A549 (cell line): ENCODE results near the gene ABCB8. TPM values are rescaled to one million over a fixed set of nuclear protein-coding genes. Genes with fewer than 3 reads are reported as not detected.

Experiments
- ATAC-seq, 2 experiments: fragments of 200-7000 bp in 1 of 2; fragments of >200 bp in 1 of 2; cut with Nextera tagmentation in 1 of 2; cut with Tn5 transposase in 1 of 2; 3 replicates each; pipeline versions ENCODE4 v1.8.0 to v1.9.1; 2018 to 2020; ENCODE audit warnings: mild to moderate bottlenecking in 1 of 2, moderate library complexity in 1 of 2
- CTCF ChIA-PET: fragments of 300-600 bp; sonication (Branson Sonifier 250); formaldehyde crosslinking; extraction: SDS; loops from one replicate; lab custom pipeline; 2021; ENCODE audit warnings: antibody characterized with exemption, inconsistent platforms; lab: Yijun Ruan, JAX
- POLR2A ChIA-PET: fragments of 350-600 bp; formaldehyde crosslinking; extraction: SDS; loops from one replicate; lab custom pipeline; 2021; ENCODE audit warnings: antibody characterized with exemption, inconsistent platforms; lab: Yijun Ruan, JAX
- DNase-seq, 2 experiments: peaks; one replicate each; pipeline versions ENCODE4 v3.0.0 to v3.0.0-alpha.2; 2011 to 2016; ENCODE audit warnings: low read depth in 1 of 2, low spot score in 1 of 2
- FAIRE-seq: peaks from 2 replicates; lab custom pipeline; 2011; peaks lifted over from hg19 to GRCh38; lab: Jason Lieb, UNC
- H3K27ac ChIP-seq, 2 experiments: fragments of >200 bp; sonication (Bioruptor Twin); formaldehyde crosslinking; 3 replicates each; pipeline ENCODE4 v1.5.1; 2016 to 2017
- H3K4me1 ChIP-seq: fragments of >200 bp; sonication (Bioruptor Twin); formaldehyde crosslinking; 3 replicates; pipeline ENCODE4 v1.6.1; 2016
- H3K4me2 ChIP-seq: fragments of >200 bp; sonication (Bioruptor Twin); formaldehyde crosslinking; 3 replicates; pipeline ENCODE4 v1.6.1; 2016
- H3K4me3 ChIP-seq: fragments of >200 bp; sonication (Bioruptor Twin); formaldehyde crosslinking; 3 replicates; pipeline ENCODE4 v1.5.1; 2016
- H3K9me3 ChIP-seq: fragments of >200 bp; sonication (Bioruptor Twin); formaldehyde crosslinking; 3 replicates; pipeline ENCODE4 v1.6.1; 2016
- BCL3 ChIP-seq: fragments of >200 bp; sonication (Bioruptor Twin); formaldehyde crosslinking; IDR thresholded peaks from 3 replicates; pipeline ENCODE4 v1.6.1; 2016
- EHF ChIP-seq: fragments of 250-450 bp; sonication (Bioruptor Pico); IDR thresholded peaks from 2 replicates; pipeline ENCODE4 v1.5.0; 2020; ENCODE audit warnings: mild to moderate bottlenecking
- FOSB ChIP-seq: fragments of 250-450 bp; sonication (Bioruptor Pico); IDR thresholded peaks from 2 replicates; pipeline ENCODE4 v1.5.0; 2020; ENCODE audit warnings: mild to moderate bottlenecking, moderate library complexity
- FOSL2 ChIP-seq, 2 experiments: fragments of 450-650 bp in 1 of 2; fragments of >200 bp in 1 of 2; sonication (Bioruptor Twin) in 1 of 2; formaldehyde crosslinking; IDR thresholded peaks; 2 replicates each; pipeline versions ENCODE4 v1.5.0 to v1.6.1; 2016 to 2020; ENCODE audit warnings: mild to moderate bottlenecking in 1 of 2, moderate library complexity in 1 of 2
- HEYL ChIP-seq: fragments of 250-450 bp; sonication (Bioruptor Pico); IDR thresholded peaks from 2 replicates; pipeline ENCODE4 v1.8.0; 2021; ENCODE audit warnings: mild to moderate bottlenecking, moderate library complexity
- HMGXB4 ChIP-seq: fragments of 250-450 bp; sonication (Bioruptor Pico); IDR thresholded peaks from 2 replicates; pipeline ENCODE4 v1.5.0; 2021; ENCODE audit warnings: mild to moderate bottlenecking, moderate library complexity, borderline replicate concordance
- HOXB5 ChIP-seq: fragments of 250-450 bp; sonication (Bioruptor Pico); IDR thresholded peaks from 2 replicates; pipeline ENCODE4 v1.5.0; 2020; ENCODE audit warnings: mild to moderate bottlenecking, moderate library complexity
- JUN ChIP-seq, 2 experiments: fragments of >200 bp; sonication (Bioruptor Twin); formaldehyde crosslinking; IDR thresholded peaks; 2 replicates in 1 of 2; 3 replicates in 1 of 2; pipeline ENCODE4 v1.6.1; 2016 to 2017
- KDM1A ChIP-seq: fragments of 200-600 bp; sonication (generic); IDR thresholded peaks from 2 replicates; pipeline ENCODE4 v1.6.1; 2016; ENCODE audit warnings: low read depth, mild to moderate bottlenecking
- MAX ChIP-seq: IDR thresholded peaks from 2 replicates; pipeline ENCODE4 v1.6.1; 2012
- MYC ChIP-seq: IDR thresholded peaks from 2 replicates; pipeline ENCODE4 v1.6.1; 2012; ENCODE audit warnings: mild to moderate bottlenecking, inconsistent platforms, low read length, improper control_type of control experiment, borderline replicate concordance
- NPAS2 ChIP-seq: fragments of 250-450 bp; sonication (Bioruptor Pico); IDR thresholded peaks from 2 replicates; pipeline ENCODE4 v1.8.0; 2022; ENCODE audit warnings: mild to moderate bottlenecking, moderate library complexity, borderline replicate concordance
- NR3C1 ChIP-seq: fragments of >200 bp; sonication (Bioruptor Twin); formaldehyde crosslinking; IDR thresholded peaks from 3 replicates; pipeline ENCODE4 v1.6.1; 2017
- PHF8 ChIP-seq: fragments of 200-600 bp; sonication (generic); IDR thresholded peaks from 2 replicates; pipeline ENCODE4 v1.6.1; 2016; ENCODE audit warnings: low read depth, mild to moderate bottlenecking, antibody characterized with exemption, moderate library complexity, borderline replicate concordance
- POLR2A ChIP-seq: IDR thresholded peaks from 2 replicates; pipeline ENCODE4 v1.6.1; 2012; ENCODE audit warnings: mild to moderate bottlenecking, low read length
- POLR2AphosphoS2 ChIP-seq: conservative IDR thresholded peaks from 2 replicates; pipeline ENCODE4 v1.6.1; 2012; ENCODE audit warnings: low read length, improper control_type of control experiment, inconsistent platforms
- RCOR1 ChIP-seq: fragments of 150-350 bp; IDR thresholded peaks from 2 replicates; pipeline ENCODE4 v1.6.1; 2014; ENCODE audit warnings: antibody characterized with exemption, low read length, low read depth
- REST ChIP-seq: fragments of 200-600 bp; sonication (generic); IDR thresholded peaks from 2 replicates; pipeline ENCODE4 v1.6.1; 2016; ENCODE audit warnings: antibody characterized with exemption, mild to moderate bottlenecking, moderate library complexity
- TFCP2L1 ChIP-seq: fragments of 250-450 bp; sonication (Bioruptor Pico); IDR thresholded peaks from 2 replicates; pipeline ENCODE4 v1.5.0; 2021; ENCODE audit warnings: mild to moderate bottlenecking
- USF2 ChIP-seq: fragments of 450-650 bp; IDR thresholded peaks from 2 replicates; pipeline ENCODE4 v1.6.1; 2014; ENCODE audit warnings: antibody characterized with exemption
- WGBS: methylation state at CpG from one replicate; pipeline ENCODE4 v1.1.6; 2017; ENCODE audit errors: missing lambda C conversion rate; 5-methylcytosine and 5-hydroxymethylcytosine counted together
- polyA plus RNA-seq, 4 experiments: library from polyadenylated mRNA; depleted of rRNA in 3 of 4; stranded (reverse); fragments of >200 nt; fragmentation: RNase III in 1 of 4; extraction: RNeasy Plus Mini Kit Qiagen cat#74134 plus additional on column Dnase treatment in 1 of 4; gene quantifications; 2 replicates in 3 of 4; 3 replicates in 1 of 4; pipeline ENCODE4 v1.2.3, GENCODE V29; 2011 to 2017

Gene ABCB8
- polyA plus RNA-seq, 2 of the 4 experiments (the other 2 are of a cell fraction), result 19.6 to 41.1 TPM

GRCh38 chr7:151057506-151057988 lies 29.3 kb downstream of the ABCB8 start, which contains the start of gene CDK5:
Gene CDK5, minus strand, starts transcription at chr7:151057897. Its CDS starts 49 bp downstream, at chr7:151057848.
- H3K4me3 ChIP-seq, result peak within 1 kb of the TSS; percentile 86
- peak within 1 kb of the TSS; percentile 99 for H3K27ac ChIP-seq
- DNase-seq (peak in 1 of 2 experiments; percentile 48), FAIRE-seq (no peak), ATAC-seq (peak in 1 of 2 experiments; percentile 4; a peak in 3 of 6 replicates)
- TF ChIP-seq NPAS2 (CRISPR knock-in tag) (no peak), POLR2A (0 out of 2 replicates have a peak, but pooled peaks have one; percentile 22)
- ChIA-PET CTCF (interaction anchor here (1.0 to 4.0 kb wide), 3 partner anchors 11 to 53 kb away, joined by 3 to 14 read pairs (median 5); partner anchors contain the start of gene ABCB8), POLR2A (interaction anchor here (1.0 to 1.4 kb wide), 3 partner anchors 18 to 29 kb away, joined by 3 to 4 read pairs (median 4); partner anchors contain the start of genes ABCB8 and FASTK)
- WGBS, result 1% methylated on average over 30 of the region's 30 CpGs
- H3K9me3 ChIP-seq, result no peaks in the 10 kb centered on the region
- H3K4me2 ChIP-seq, result peak within 1 kb of the TSS; percentile 92
- H3K4me1 ChIP-seq, result peaks cover 24% of the 10 kb centered on the region

- under 1% methylated on average over 35 of the region's 46 CpGs for WGBS
- CTCF ChIA-PET, result interaction anchor here (0.6 to 4.0 kb wide), 9 partner anchors 13 to 691 kb away, joined by 3 to 14 read pairs (median 5); partner anchors contain the start of gene ABCB8
- POLR2A ChIA-PET, result interaction anchor here (1.0 to 1.4 kb wide), 3 partner anchors 19 to 30 kb away, joined by 3 to 4 read pairs (median 4); partner anchors contain the start of genes ABCB8 and FASTK
- peak overlapping the region; percentile 99 for H3K27ac ChIP-seq
- DNase-seq, result peak; percentile 99 to 100
- peaks cover 24% of the 10 kb centered on the region for H3K4me1 ChIP-seq
- ATAC-seq, result peak; percentile 54 to 82
- TF ChIP-seq POLR2A (peak; percentile 75), USF2 (peak; percentile 47), BCL3 (0 out of 3 replicates have a peak, but pooled peaks have one; percentile 12), FOSL2 (IDR thresholded peaks at IDR 0.05) (no peak), FOSL2 (CRISPR knock-in tag; IDR thresholded peaks at IDR 0.05) (peak; percentile 30; the same call in 1 of the 2 replicates), JUN (IDR thresholded peaks at IDR 0.05) (peak; percentile 53 to 64; a peak in 4 of 5 replicates), TFCP2L1 (CRISPR knock-in tag) (no peak), MAX (peak; percentile 53), HOXB5 (0 out of 2 replicates have a peak, but pooled peaks have one; percentile 30), MYC (0 out of 2 replicates have a peak, but pooled peaks have one; percentile 6), PHF8 (peak; percentile 58), HEYL (CRISPR knock-in tag) (no peak)
- no peaks in the 10 kb centered on the region for H3K9me3 ChIP-seq
- H3K4me2 ChIP-seq, result peak overlapping the region; percentile 92
- no peak for FAIRE-seq
- peak overlapping the region; percentile 86 for H3K4me3 ChIP-seq
These were observed 29.9 kb downstream of the ABCB8 start for GRCh38 chr7:151057989-151058780.

- POLR2A ChIA-PET, result interaction anchor here (0.8 to 1.4 kb wide), 3 partner anchors 22 to 31 kb away, joined by 4 read pairs; partner anchors contain the start of genes ABCB8 and FASTK
- no peak for FAIRE-seq
- peak in 1 of 2 experiments; percentile 33 for DNase-seq
- no peak for TF ChIP-seq RCOR1
- no peak for TF ChIP-seq POLR2AphosphoS2
- no peak for TF ChIP-seq REST
- TF ChIP-seq NR3C1, result no peak
- no peak for TF ChIP-seq KDM1A
- no peak for TF ChIP-seq EHF (CRISPR knock-in tag)
- no peak for TF ChIP-seq HMGXB4 (CRISPR knock-in tag)
- no peak for TF ChIP-seq FOSB
These were observed 30.6 kb downstream of the ABCB8 start for GRCh38 chr7:151058781-151059366.

More at GRCh38 chr7:151058781-151059366, 30.6 kb downstream of the ABCB8 start:
- Histone ChIP-seq H3K4me3 (peak overlapping the region; percentile 86), H3K27ac (peak overlapping the region; percentile 99), H3K9me3 (no peaks in the 10 kb centered on the region), H3K4me1 (peaks cover 31% of the 10 kb centered on the region), H3K4me2 (peak overlapping the region; percentile 92)
- 10% methylated on average over 18 of the region's 18 CpGs for WGBS
- ATAC-seq, result no peak
- CTCF ChIA-PET, result interaction anchor here (0.6 to 4.0 kb wide), 9 partner anchors 8 to 692 kb away, joined by 3 to 14 read pairs (median 5); partner anchors contain the start of gene ABCB8
